ENCODE results near the gene DGKI. TPM values are rescaled to one million over a fixed set of nuclear protein-coding genes. Genes with fewer than 3 reads are reported as not detected.

DGKI gene
- total and polyA plus RNA-seq, 4 experiments from 2014 or later: 0.11 TPM; not detected in 3

DNA sequence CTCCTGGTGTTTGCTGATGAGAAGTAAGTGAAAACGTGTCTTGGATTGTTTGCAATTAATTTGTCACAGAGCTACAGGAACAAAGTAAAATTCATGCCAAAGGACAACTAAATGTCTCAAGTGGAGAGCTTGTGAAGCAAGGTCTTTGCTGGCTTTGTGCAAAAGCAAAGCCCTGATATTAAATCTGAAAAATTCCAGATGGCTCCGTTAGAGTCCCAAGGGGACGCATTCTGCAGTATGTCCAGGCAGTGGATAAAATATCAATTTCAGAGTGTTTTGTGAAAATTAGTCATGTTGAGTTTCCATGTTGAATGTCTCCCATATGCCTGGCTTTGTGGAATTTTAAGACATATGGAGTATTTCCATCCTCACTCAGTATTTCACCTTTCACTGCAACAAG is 400.7 kb downstream of the DGKI start:
- no peak overlapping the region for H3K4me3 Mint-ChIP-seq
- POLR2A ChIA-PET (ENCODE audit: partially characterized antibody): no interaction called here

DNA sequence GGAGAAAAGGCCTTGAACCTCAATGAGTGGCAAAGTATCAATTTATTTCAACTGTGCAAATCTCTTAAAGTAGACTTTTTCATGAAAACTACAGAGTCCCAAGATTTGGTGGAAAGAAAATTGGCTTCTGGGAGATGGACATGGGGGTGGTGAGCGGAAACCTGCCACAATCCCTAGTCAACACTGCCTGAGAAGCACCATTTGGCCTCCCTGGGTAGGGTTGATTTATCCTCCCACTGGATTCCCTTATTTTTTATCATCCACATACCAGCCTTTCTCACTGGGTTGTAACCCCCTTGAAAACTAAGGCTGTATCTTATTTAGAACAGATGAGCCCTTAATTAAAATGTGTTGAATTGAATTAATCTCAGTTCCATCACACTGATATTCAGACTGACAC is 401.5 kb downstream of the DGKI start:
- H3K4me1 Mint-ChIP-seq: no peaks in the 10 kb centered on the region
- H3K36me3 ChIP-seq (ENCODE audit: insufficient read depth, low read length): no peaks in the 10 kb centered on the region
- no peaks in the 10 kb centered on the region for H3K4me1 ChIP-seq (ENCODE audit: insufficient read depth, low read length)
- H3K27me3 ChIP-seq (ENCODE audit: insufficient read depth, low read length): no peaks in the 10 kb centered on the region
- H3K4me3 ChIP-seq (ENCODE audit: low read length in 2 of 2): no peak overlapping the region
- peaks cover 0 to 2% (median 0%) of the 10 kb centered on the region in 8 donors for H3K9me3 Mint-ChIP-seq
- peak overlapping the region in 1 of 7 donors; percentile 11 for H3K27ac Mint-ChIP-seq
- H3K9me3 ChIP-seq (ENCODE audit: control insufficient read depth in 1 of 2, low read length in 2 of 2): no peaks in the 10 kb centered on the region
- no peak overlapping the region for H3K4me3 Mint-ChIP-seq
- ChIA-PET CTCF (ENCODE audit: partially characterized antibody) (interaction anchor here (2.3 kb wide), 1 partner anchor 10 kb away, joined by 18 read pairs; no protein-coding TSS in a partner anchor), POLR2A (ENCODE audit: partially characterized antibody) (no interaction called here)
- DNase-seq: no peak
- H3K27me3 Mint-ChIP-seq: peaks cover 0 to 2% of the 10 kb centered on the region in 2 donors
- H3K36me3 Mint-ChIP-seq: no peaks in the 10 kb centered on the region
- no peak overlapping the region for H3K27ac ChIP-seq (ENCODE audit: low read depth, low read length)
- intact Hi-C loops (cut with micrococcal nuclease): no loop called here

More for the DNA sequence above, 400.7 kb downstream of the DGKI start:
- H3K9me3 ChIP-seq (ENCODE audit: control insufficient read depth in 1 of 2, low read length in 2 of 2): no peaks in the 10 kb centered on the region
- Mint-ChIP-seq H3K36me3 (no peaks in the 10 kb centered on the region), H3K27me3 (peaks cover 0 to 2% of the 10 kb centered on the region in 2 donors), H3K27ac (no peak overlapping the region), H3K9me3 (peaks cover 0 to 2% (median 0%) of the 10 kb centered on the region in 8 donors), H3K4me1 (no peaks in the 10 kb centered on the region)
- intact Hi-C loops (cut with micrococcal nuclease): no loop called here
- CTCF ChIA-PET (ENCODE audit: partially characterized antibody): interaction anchor here (0.5 to 2.3 kb wide), 2 partner anchors 9 to 18 kb away, joined by 5 to 18 read pairs; no protein-coding TSS in a partner anchor
- no peak overlapping the region for H3K4me3 ChIP-seq (ENCODE audit: low read length in 2 of 2)
- DNase-seq: no peak
- H3K27ac ChIP-seq (ENCODE audit: low read depth, low read length): no peak overlapping the region
- H3K36me3 ChIP-seq (ENCODE audit: insufficient read depth, low read length): no peaks in the 10 kb centered on the region
- no peaks in the 10 kb centered on the region for H3K4me1 ChIP-seq (ENCODE audit: insufficient read depth, low read length)
- H3K27me3 ChIP-seq (ENCODE audit: insufficient read depth, low read length): no peaks in the 10 kb centered on the region

DNA sequence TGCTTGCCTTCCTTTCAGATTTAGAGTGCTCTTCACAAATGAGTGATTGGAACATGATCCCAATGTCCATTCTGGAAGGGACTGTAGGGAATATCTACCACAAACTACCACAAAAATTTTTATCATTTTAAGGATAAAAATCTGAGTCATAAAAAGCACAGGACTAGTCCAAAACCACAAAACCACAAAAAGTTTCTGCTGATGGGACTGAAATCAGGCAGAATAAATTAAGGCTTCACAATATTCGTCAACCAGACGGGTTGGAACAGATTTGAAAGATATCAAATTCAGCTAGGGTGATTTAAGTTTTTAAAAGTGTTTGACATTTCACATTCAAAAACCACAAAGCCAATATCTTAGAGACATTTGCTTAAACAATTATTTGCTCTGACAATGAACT is 403.2 kb downstream of the DGKI start:
- H3K9me3 ChIP-seq (ENCODE audit: control insufficient read depth in 1 of 2, low read length in 2 of 2): no peaks in the 10 kb centered on the region
- no peaks in the 10 kb centered on the region for H3K4me1 ChIP-seq (ENCODE audit: insufficient read depth, low read length)
- intact Hi-C loops (cut with micrococcal nuclease): no loop called here
- no peaks in the 10 kb centered on the region for H3K27me3 ChIP-seq (ENCODE audit: insufficient read depth, low read length)
- H3K27me3 Mint-ChIP-seq: peaks cover 0 to 2% of the 10 kb centered on the region in 2 donors
- H3K4me3 ChIP-seq (ENCODE audit: low read length in 2 of 2): no peak overlapping the region
- no peaks in the 10 kb centered on the region for H3K36me3 Mint-ChIP-seq
- peaks cover 0 to 3% (median 0%) of the 10 kb centered on the region in 8 donors for H3K9me3 Mint-ChIP-seq
- no peaks in the 10 kb centered on the region for H3K36me3 ChIP-seq (ENCODE audit: insufficient read depth, low read length)
- DNase-seq: no peak
- H3K4me3 Mint-ChIP-seq: no peak overlapping the region
- ChIA-PET POLR2A (ENCODE audit: partially characterized antibody) (no interaction called here), CTCF (ENCODE audit: partially characterized antibody) (no interaction called here)
- H3K4me1 Mint-ChIP-seq: no peaks in the 10 kb centered on the region
- H3K27ac Mint-ChIP-seq: no peak overlapping the region
- H3K27ac ChIP-seq (ENCODE audit: low read depth, low read length): no peak overlapping the region

DNA sequence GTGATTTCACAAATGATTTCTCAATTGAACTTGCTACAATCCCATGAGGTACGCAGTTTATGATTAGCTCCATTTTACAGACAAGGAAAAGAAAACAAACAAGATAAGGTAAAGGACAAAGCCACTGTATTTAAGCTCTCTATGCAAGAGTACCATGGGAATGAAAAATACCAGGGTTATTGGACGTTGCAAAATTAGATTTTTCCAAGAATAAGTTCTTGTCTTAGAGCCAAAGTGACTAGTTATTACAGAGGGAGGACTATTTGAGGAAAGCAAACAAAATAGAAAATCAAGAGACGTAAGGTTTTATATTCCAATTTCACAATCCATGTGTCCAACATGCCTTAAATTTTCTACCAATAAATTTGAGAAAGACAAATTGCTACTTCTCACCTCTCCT is 405.3 kb downstream of the DGKI start:
- ChIA-PET POLR2A (ENCODE audit: partially characterized antibody) (no interaction called here), CTCF (ENCODE audit: partially characterized antibody) (interaction anchor here (0.9 to 2.9 kb wide), 2 partner anchors 13 to 19 kb away, joined by 3 to 9 read pairs; no protein-coding TSS in a partner anchor)
- H3K27ac ChIP-seq (ENCODE audit: low read depth, low read length): no peak overlapping the region
- Mint-ChIP-seq H3K9me3 (peaks cover 0 to 4% (median 0%) of the 10 kb centered on the region in 8 donors), H3K4me1 (no peaks in the 10 kb centered on the region), H3K36me3 (no peaks in the 10 kb centered on the region), H3K27me3 (no peaks in the 10 kb centered on the region), H3K4me3 (no peak overlapping the region), H3K27ac (no peak overlapping the region)
- H3K4me3 ChIP-seq (ENCODE audit: low read length in 2 of 2): no peak overlapping the region
- DNase-seq: no peak
- H3K4me1 ChIP-seq (ENCODE audit: insufficient read depth, low read length): no peaks in the 10 kb centered on the region
- intact Hi-C loops (cut with micrococcal nuclease): no loop called here
- no peaks in the 10 kb centered on the region for H3K36me3 ChIP-seq (ENCODE audit: insufficient read depth, low read length)
- H3K27me3 ChIP-seq (ENCODE audit: insufficient read depth, low read length): no peaks in the 10 kb centered on the region
- H3K9me3 ChIP-seq (ENCODE audit: control insufficient read depth in 1 of 2, low read length in 2 of 2): no peaks in the 10 kb centered on the region

DNA sequence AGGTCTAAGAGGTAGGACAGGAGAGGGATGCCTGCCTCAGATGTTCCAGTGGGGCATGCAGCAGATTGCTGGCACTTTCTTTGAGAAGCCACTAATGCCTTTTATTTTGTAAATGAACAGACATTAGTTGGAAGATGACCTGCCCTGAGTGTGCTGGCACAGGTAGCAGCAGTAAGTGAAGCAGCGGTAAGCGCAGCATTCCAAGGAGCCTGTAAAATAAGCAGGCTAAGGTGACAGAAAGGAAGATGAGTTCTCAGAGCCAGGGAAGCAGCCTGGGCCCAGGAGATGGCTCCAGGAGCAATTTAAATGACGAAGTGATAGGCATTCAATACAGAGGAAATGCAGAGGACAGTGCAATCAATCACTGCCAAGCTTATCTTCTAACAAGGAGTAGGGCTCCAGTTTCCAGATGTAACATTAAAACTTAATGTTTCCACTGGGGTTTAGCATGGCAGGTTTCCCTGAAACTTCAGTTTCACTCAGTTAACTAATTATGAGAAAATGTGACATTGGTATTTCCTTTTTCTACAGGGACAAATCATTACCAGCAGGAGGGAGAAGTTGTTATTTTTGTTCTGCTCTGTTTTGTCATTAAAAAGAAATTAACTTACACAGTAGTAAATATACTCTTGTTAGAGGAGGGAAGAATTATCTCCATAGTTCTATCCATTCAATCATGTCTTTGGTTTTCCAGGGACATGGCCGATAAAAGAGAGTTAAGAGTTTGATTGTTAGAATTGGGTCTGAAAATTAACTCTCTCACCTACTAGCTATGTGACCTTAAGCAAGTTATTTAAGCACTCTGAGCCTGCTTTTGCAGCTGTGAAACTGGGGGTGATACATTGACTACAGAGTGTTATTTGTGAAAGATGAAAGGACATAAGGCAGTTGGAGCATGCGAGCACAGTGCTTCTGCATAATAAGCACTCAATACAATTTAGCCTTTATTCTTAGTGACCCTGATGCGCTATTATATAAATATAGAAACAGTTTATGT is 406.6 kb downstream of the DGKI start:
- Mint-ChIP-seq H3K4me3 (no peak overlapping the region), H3K4me1 (no peaks in the 10 kb centered on the region), H3K27me3 (no peaks in the 10 kb centered on the region), H3K36me3 (no peaks in the 10 kb centered on the region), H3K9me3 (peaks cover 0 to 5% (median 0%) of the 10 kb centered on the region in 8 donors), H3K27ac (no peak overlapping the region)
- H3K27ac ChIP-seq (ENCODE audit: low read depth, low read length): no peak overlapping the region
- intact Hi-C loops (cut with micrococcal nuclease): no loop called here
- no peaks in the 10 kb centered on the region for H3K36me3 ChIP-seq (ENCODE audit: insufficient read depth, low read length)
- ChIA-PET POLR2A (ENCODE audit: partially characterized antibody) (no interaction called here), CTCF (ENCODE audit: partially characterized antibody) (interaction anchor here (0.9 to 2.9 kb wide), 2 partner anchors 15 to 18 kb away, joined by 3 to 9 read pairs; no protein-coding TSS in a partner anchor)
- no peaks in the 10 kb centered on the region for H3K27me3 ChIP-seq (ENCODE audit: insufficient read depth, low read length)
- H3K4me1 ChIP-seq (ENCODE audit: insufficient read depth, low read length): no peaks in the 10 kb centered on the region
- no peak overlapping the region for H3K4me3 ChIP-seq (ENCODE audit: low read length in 2 of 2)
- no peaks in the 10 kb centered on the region for H3K9me3 ChIP-seq (ENCODE audit: control insufficient read depth in 1 of 2, low read length in 2 of 2)
- no peak for DNase-seq

DNA sequence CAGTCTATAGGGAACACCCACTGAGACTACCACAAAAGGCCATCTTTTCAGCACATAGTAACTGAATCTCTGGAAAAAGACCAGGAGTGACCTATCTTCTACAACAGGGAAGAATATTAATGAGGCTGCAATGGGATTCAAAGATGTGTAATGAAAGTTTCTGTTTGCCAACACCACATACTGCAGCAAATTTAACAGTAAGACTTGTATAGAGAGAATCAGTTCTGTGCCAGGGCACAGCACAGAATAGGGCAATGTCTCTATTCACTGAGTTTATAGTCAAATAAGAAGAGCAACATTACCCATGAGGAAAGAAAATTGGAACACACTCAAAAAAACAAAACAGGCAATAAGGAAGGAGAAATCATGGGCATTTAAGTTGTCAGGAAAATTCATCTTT is 411.8 kb downstream of the DGKI start:
- no peaks in the 10 kb centered on the region for H3K4me1 ChIP-seq (ENCODE audit: insufficient read depth, low read length)
- no peaks in the 10 kb centered on the region for H3K36me3 ChIP-seq (ENCODE audit: insufficient read depth, low read length)
- no peak overlapping the region for H3K27ac Mint-ChIP-seq
- no peak overlapping the region for H3K4me3 Mint-ChIP-seq
- H3K27ac ChIP-seq (ENCODE audit: low read depth, low read length): no peak overlapping the region
- H3K36me3 Mint-ChIP-seq: no peaks in the 10 kb centered on the region
- POLR2A ChIA-PET (ENCODE audit: partially characterized antibody): no interaction called here
- intact Hi-C loops (cut with micrococcal nuclease): no loop called here
- H3K27me3 ChIP-seq (ENCODE audit: insufficient read depth, low read length): no peaks in the 10 kb centered on the region
- peaks cover 0 to 5% (median 0%) of the 10 kb centered on the region in 8 donors for H3K9me3 Mint-ChIP-seq
- CTCF ChIA-PET (ENCODE audit: partially characterized antibody): no interaction called here
- H3K9me3 ChIP-seq (ENCODE audit: control insufficient read depth in 1 of 2, low read length in 2 of 2): no peaks in the 10 kb centered on the region
- H3K27me3 Mint-ChIP-seq: no peaks in the 10 kb centered on the region
- no peak overlapping the region for H3K4me3 ChIP-seq (ENCODE audit: low read length in 2 of 2)
- no peak for DNase-seq
- H3K4me1 Mint-ChIP-seq: no peaks in the 10 kb centered on the region

DNA sequence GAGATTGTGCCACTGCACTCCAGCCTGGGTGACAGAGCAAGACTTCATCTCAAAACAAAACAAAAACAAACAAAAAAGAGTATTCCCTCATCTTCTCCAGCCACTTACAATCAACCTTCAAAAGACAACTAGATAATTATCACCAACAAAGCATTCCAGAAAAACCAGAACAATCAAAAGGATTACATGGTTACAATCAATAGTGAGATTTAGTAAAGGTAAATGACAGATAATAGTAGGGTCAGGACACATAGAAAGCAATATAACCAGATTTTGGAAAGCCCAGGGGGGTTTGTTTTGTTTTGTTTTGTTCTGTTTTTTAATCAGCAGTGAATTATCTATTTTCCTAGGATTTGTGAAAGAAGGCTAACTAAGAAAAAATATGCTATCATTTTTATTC is 412.2 kb downstream of the DGKI start:
- Mint-ChIP-seq H3K27ac (no peak overlapping the region), H3K36me3 (no peaks in the 10 kb centered on the region), H3K4me3 (no peak overlapping the region), H3K4me1 (no peaks in the 10 kb centered on the region), H3K9me3 (peaks cover 0 to 5% (median 0%) of the 10 kb centered on the region in 8 donors), H3K27me3 (no peaks in the 10 kb centered on the region)
- DNase-seq: no peak
- H3K36me3 ChIP-seq (ENCODE audit: insufficient read depth, low read length): no peaks in the 10 kb centered on the region
- H3K9me3 ChIP-seq (ENCODE audit: control insufficient read depth in 1 of 2, low read length in 2 of 2): no peaks in the 10 kb centered on the region
- no peaks in the 10 kb centered on the region for H3K27me3 ChIP-seq (ENCODE audit: insufficient read depth, low read length)
- H3K27ac ChIP-seq (ENCODE audit: low read depth, low read length): no peak overlapping the region
- no peak overlapping the region for H3K4me3 ChIP-seq (ENCODE audit: low read length in 2 of 2)
- intact Hi-C loops (cut with micrococcal nuclease): no loop called here
- no peaks in the 10 kb centered on the region for H3K4me1 ChIP-seq (ENCODE audit: insufficient read depth, low read length)
- ChIA-PET CTCF (ENCODE audit: partially characterized antibody) (no interaction called here), POLR2A (ENCODE audit: partially characterized antibody) (no interaction called here)

Data from CD4-positive, alpha-beta memory T cell (primary cell).